Thymus (tissue), 11 donors: ENCODE results near the gene HIVEP1. TPM values are rescaled to one million over a fixed set of nuclear protein-coding genes. Genes with fewer than 3 reads are reported as not detected.

Source experiments
- DNase-seq, 9 donors: peaks; one replicate each; pipeline ENCODE4 v3.0.0-alpha.2; 2013; ENCODE audit warnings: low spot score in 9 of 9, low read depth in 6 of 9, missing footprints in 1 of 9
- H3K27ac ChIP-seq, 2 donors: one replicate each; pipeline ENCODE4 v1.5.1; 2013; ENCODE audit warnings: control low read depth in 1 of 2, low read depth in 1 of 2, low read length in 1 of 2, mild to moderate bottlenecking in 1 of 2, moderate library complexity in 1 of 2
- H3K27me3 ChIP-seq, 2 donors: one replicate each; pipeline ENCODE4 v1.5.1; 2013; ENCODE audit warnings: low read length in 1 of 2; ENCODE audit not compliant: control insufficient read depth in 2 of 2, insufficient read depth in 1 of 2
- H3K36me3 ChIP-seq, 2 donors: one replicate each; pipeline ENCODE4 v1.5.1; 2013; ENCODE audit warnings: low read length in 1 of 2, mild to moderate bottlenecking in 1 of 2, moderate library complexity in 1 of 2; ENCODE audit not compliant: control insufficient read depth in 2 of 2, insufficient read depth in 2 of 2
- H3K4me1 ChIP-seq, 2 donors: one replicate each; pipeline ENCODE4 v1.5.1; 2013; ENCODE audit warnings: low read length in 2 of 2; ENCODE audit not compliant: control insufficient read depth in 2 of 2, insufficient read depth in 2 of 2
- H3K4me3 ChIP-seq, 2 donors: one replicate each; pipeline ENCODE4 v1.5.1; 2013; ENCODE audit warnings: low read length in 2 of 2, control low read depth in 1 of 2, mild to moderate bottlenecking in 1 of 2
- H3K9me3 ChIP-seq, 2 donors: one replicate each; pipeline ENCODE4 v1.5.1; 2013; ENCODE audit warnings: low read length in 1 of 2, mild to moderate bottlenecking in 1 of 2; ENCODE audit not compliant: control insufficient read depth in 2 of 2, insufficient read depth in 1 of 2
- WGBS: extraction: QIAGEN DNeasy Blood & Tissue Kit; methylation state at CpG from one replicate; pipeline ENCODE4 v1.1.7; 2013; 5-methylcytosine and 5-hydroxymethylcytosine counted together
- polyA plus RNA-seq: library from polyadenylated mRNA; stranded (reverse); fragments of 200-250 nt; gene quantifications from one replicate; pipeline ENCODE4 v1.2.3, GENCODE V29; 2013
- total RNA-seq: library from RNA; stranded (reverse); fragments of 120-200 nt; gene quantifications from one replicate; pipeline ENCODE4 v1.2.4, GENCODE V29; 2013
- donor health status: healthy.

The HIVEP1 gene
- total and polyA plus RNA-seq, 2 donors: 8.7 to 24.9 TPM

DNA sequence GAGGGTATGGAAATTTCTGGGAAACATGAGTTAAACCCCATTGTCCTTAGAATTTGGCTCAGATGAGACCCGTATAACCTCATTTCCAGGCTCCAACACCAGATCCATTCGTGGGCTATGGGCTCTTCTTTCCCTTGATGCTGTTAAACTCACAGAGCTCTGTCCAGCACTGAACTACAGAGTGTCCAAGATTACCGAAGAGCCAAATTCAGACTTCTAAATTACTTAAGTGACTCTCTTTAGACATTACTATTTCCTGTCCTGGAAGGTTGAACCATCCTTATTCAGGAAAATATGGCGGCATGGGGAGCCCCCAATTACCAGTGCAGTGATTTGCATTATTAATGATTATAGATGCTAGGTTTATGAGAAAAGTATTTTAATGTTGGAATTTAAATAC is 153.2 kb downstream of the HIVEP1 start:
- WGBS: 95% methylated on average over 4 of the region's 4 CpGs
- Histone ChIP-seq H3K27me3 (no peaks in the 10 kb centered on the region), H3K9me3 (no peaks in the 10 kb centered on the region), H3K36me3 (peaks cover 18 to 25% of the 10 kb centered on the region in 2 donors), H3K4me1 (peaks cover 0 to 10% of the 10 kb centered on the region in 2 donors), H3K4me3 (no peak overlapping the region), H3K27ac (no peak overlapping the region)
- no peak for DNase-seq

DNA sequence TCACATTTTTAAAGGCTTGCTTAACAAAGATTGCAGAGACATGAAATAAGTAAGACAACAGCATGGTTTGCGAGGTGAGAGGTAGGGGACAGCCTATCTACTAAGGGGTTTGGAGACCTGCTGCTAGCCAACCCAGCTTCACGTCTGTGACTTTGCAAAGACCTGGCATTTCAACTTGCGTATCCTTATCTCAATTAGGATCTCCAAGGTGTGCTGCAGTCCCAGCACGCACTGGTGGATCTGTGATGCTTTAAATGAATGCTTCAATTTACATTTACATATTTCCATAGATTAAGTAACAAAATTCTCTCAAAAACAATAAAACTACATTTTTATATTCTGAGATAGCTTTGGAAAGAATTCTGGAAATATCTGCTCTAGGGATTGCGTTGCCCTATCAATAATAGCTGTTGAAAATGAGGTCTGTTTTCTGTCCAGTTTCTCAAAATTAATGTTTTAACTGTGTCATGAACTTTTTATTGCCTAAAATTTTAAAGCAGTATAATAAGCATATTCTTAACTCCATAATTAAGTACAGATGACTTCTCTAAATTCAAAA is 153.7 kb downstream of the HIVEP1 start:
- Histone ChIP-seq H3K36me3 (peaks cover 18 to 23% of the 10 kb centered on the region in 2 donors), H3K9me3 (no peaks in the 10 kb centered on the region)
- WGBS: 91% methylated on average over 5 of the region's 5 CpGs

DNA sequence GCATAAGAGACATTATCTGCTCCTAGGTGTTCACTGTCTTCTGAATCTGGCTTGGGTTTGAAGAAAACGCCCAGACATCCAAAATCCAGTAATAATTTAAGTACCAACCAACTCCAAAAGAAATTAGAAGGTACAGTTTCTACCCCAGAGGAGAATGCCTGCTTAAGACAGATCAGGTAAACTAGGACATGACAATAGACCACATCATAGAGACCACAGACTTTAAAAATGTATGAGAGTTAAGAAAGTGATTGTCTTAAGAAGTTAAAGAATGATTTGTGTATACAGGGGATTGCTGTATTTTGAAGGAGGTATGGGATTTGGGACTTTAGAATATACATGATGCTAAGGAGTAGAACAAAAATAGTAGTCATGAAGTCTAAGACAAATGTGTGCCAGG is 157.3 kb downstream of the HIVEP1 start:
- H3K9me3 ChIP-seq: no peaks in the 10 kb centered on the region
- H3K27ac ChIP-seq: no peak overlapping the region
- no peaks in the 10 kb centered on the region for H3K4me1 ChIP-seq
- DNase-seq: peak in 1 of 9 donors; percentile 35
- no peaks in the 10 kb centered on the region for H3K36me3 ChIP-seq
- H3K27me3 ChIP-seq: no peaks in the 10 kb centered on the region
- H3K4me3 ChIP-seq: no peak overlapping the region
- 88% methylated on average over 1 of the region's 1 CpG for WGBS

More for the DNA sequence above, 153.7 kb downstream of the HIVEP1 start:
- Histone ChIP-seq H3K27me3 (no peaks in the 10 kb centered on the region), H3K4me3 (no peak overlapping the region), H3K4me1 (peaks cover 0 to 10% of the 10 kb centered on the region in 2 donors), H3K27ac (no peak overlapping the region)
- no peak for DNase-seq

DNA sequence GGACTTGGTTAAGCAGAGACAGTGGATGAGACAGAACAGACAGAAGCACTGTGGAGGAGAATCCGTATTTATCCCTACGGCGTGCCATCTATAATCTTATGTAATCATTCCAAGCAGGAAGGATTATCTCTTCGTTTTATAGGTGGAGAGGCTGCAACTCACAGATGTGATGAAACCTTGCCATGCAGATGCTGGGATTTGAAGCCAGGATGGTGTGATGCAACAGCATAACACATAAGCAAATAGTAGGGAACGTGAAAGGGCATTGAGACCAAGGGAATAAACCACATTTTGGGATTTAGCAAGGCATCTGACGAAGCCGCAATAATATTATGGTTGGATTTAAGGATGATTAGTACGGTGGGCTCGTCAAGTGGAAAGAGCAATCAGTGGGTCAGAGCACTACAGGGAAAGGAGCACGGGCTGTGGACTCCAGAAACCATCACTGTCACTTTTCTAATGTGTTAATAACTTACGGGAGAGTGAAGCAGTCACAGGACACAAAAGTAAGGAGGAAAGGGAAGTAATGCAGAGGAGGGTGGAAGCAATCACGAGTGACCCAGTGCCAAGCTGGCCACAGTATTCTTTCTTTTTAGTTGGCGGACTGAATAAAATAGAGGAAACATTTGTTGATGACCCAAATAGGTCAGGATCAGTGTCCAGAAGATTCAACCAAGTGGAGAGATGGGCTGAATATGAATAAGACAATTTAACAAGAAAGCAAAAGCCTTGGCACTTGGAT is 158.4 kb downstream of the HIVEP1 start:
- Histone ChIP-seq H3K4me1 (no peaks in the 10 kb centered on the region), H3K36me3 (no peaks in the 10 kb centered on the region), H3K27ac (no peak overlapping the region), H3K27me3 (no peaks in the 10 kb centered on the region), H3K4me3 (no peak overlapping the region), H3K9me3 (no peaks in the 10 kb centered on the region)
- 92% methylated on average over 13 of the region's 13 CpGs for WGBS
- no peak for DNase-seq

DNA sequence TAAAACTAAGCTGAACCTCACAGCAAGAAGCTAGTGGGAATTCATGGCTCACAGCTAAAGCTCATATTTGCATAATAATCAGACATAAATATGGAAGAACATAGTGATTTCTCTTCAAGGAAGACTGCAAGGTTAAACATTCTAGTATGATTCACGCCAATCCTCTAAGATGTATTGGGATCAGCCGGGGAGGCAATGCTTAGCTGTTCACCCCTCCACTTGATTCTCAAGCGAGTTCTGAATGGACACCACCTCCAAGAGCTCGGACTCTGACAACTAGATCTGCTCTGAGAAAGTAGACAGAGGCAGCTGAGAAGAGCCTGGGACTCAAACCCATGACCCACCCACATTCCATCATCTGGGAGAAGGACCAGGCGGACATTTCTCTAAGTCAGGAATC is 159.6 kb downstream of the HIVEP1 start:
- H3K27ac ChIP-seq: no peak overlapping the region
- H3K36me3 ChIP-seq: no peaks in the 10 kb centered on the region
- no peaks in the 10 kb centered on the region for H3K27me3 ChIP-seq
- WGBS: 97% methylated on average over 5 of the region's 5 CpGs
- no peak for DNase-seq
- H3K9me3 ChIP-seq: no peaks in the 10 kb centered on the region
- no peaks in the 10 kb centered on the region for H3K4me1 ChIP-seq
- H3K4me3 ChIP-seq: no peak overlapping the region

DNA sequence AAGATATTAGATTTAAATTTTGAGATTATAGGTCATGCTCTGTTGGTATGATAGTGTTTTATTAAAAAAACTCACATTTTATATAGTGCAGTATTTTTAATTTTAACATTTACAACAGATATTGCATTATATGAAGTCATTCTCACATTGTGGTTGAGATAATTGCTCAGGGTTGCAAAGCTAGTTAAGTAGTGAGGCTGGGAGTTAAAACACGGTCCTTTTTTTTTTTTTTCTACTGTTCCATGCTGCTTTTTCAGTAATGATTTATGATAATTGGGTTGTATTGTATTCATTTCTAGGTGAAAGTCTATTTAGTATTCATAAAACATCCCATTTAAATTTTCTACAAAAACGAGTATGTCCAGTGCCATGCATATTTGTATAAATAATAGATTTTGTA is 160.5 kb downstream of the HIVEP1 start:
- WGBS: 89% methylated on average over 2 of the region's 2 CpGs
- H3K36me3 ChIP-seq: no peaks in the 10 kb centered on the region
- H3K4me3 ChIP-seq: no peak overlapping the region
- no peaks in the 10 kb centered on the region for H3K27me3 ChIP-seq
- no peak overlapping the region for H3K27ac ChIP-seq
- DNase-seq: no peak
- H3K4me1 ChIP-seq: no peaks in the 10 kb centered on the region
- no peaks in the 10 kb centered on the region for H3K9me3 ChIP-seq

DNA sequence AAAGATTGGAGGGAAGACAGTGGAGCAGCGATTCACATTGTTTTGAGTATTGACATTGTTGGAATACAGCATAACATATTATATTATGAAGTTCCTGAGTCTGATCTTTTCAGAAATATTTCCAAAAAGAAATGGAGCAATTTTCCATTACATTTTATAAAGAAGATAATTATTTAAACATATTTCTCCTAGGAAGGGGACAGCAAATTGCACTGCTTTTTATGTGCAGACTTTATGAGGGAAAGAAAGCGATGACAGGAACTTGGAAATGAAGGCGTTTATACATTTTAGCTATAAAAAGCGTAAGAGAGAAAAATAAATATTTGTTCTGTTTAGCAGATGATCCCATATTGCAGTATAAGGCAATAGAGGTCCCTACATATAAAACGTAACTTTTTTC is 161.1 kb downstream of the HIVEP1 start:
- Histone ChIP-seq H3K4me1 (no peaks in the 10 kb centered on the region), H3K27me3 (no peaks in the 10 kb centered on the region), H3K4me3 (no peak overlapping the region), H3K27ac (no peak overlapping the region), H3K9me3 (no peaks in the 10 kb centered on the region), H3K36me3 (no peaks in the 10 kb centered on the region)
- DNase-seq: no peak
- 94% methylated on average over 5 of the region's 5 CpGs for WGBS

DNA sequence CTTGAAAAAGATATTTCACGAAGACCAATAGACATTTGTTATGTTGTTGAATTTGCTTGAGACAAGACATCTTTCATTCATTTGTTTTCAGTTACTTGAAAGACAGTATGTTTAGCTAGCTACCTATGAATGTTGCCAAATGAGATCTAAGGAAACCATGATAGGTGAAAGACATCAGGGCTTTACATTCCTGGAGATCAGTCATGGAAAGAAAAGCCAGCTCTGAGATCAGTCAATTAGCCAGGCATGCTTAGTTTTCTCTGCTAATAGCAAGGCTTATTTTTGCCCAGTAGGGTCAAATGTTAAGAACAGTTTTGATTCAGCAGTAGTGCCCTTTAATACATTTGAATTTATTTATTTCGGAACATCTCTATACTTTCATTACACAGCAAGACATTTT is 161.5 kb downstream of the HIVEP1 start:
- H3K4me1 ChIP-seq: no peaks in the 10 kb centered on the region
- 93% methylated on average over 2 of the region's 2 CpGs for WGBS

DNA sequence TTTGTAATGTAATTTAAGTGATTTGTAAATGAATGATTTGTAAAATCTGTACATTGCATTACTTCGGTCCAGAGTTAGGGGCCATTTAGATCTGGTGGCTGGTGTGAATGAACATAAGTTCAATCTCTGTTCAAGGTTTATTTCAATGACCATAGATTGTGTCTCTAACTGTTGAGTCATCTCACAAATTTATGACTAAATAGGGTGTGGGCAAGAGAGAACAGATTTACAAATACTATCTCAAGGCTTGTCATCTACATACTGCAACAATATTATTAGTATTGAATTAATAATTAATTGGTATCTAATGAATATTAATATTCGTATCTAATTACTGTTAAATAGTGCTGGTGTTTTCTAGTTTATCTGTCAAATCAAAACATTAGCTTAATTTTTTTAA is 162.8 kb downstream of the HIVEP1 start:
- DNase-seq: no peak
- WGBS: 96% methylated on average over 2 of the region's 2 CpGs

More for the DNA sequence above, 161.5 kb downstream of the HIVEP1 start:
- Histone ChIP-seq H3K4me3 (no peak overlapping the region), H3K36me3 (no peaks in the 10 kb centered on the region), H3K27me3 (no peaks in the 10 kb centered on the region), H3K27ac (no peak overlapping the region), H3K9me3 (no peaks in the 10 kb centered on the region)
- DNase-seq: no peak

More for the DNA sequence above, 162.8 kb downstream of the HIVEP1 start:
- H3K36me3 ChIP-seq: no peaks in the 10 kb centered on the region
- no peaks in the 10 kb centered on the region for H3K9me3 ChIP-seq
- H3K4me1 ChIP-seq: no peaks in the 10 kb centered on the region
- no peak overlapping the region for H3K4me3 ChIP-seq
- H3K27me3 ChIP-seq: no peaks in the 10 kb centered on the region
- H3K27ac ChIP-seq: no peak overlapping the region
